HepG2 (cell line): ENCODE results near the gene RBM41. TPM values are rescaled to one million over a fixed set of nuclear protein-coding genes. Genes with fewer than 3 reads are reported as not detected.

ENCODE experiments used
- ARID3A ChIP-seq: IDR thresholded peaks from 2 replicates; pipeline ENCODE4 v1.6.1; 2012; ENCODE audit warnings: low read depth, low read length, improper control_type of control experiment
- ARID5B ChIP-seq: IDR thresholded peaks from 2 replicates; pipeline ENCODE4 v1.4.0; 2020; ENCODE audit warnings: mild to moderate bottlenecking, missing genetic modification reagents
- HMGXB3 ChIP-seq: sonication (generic); formaldehyde crosslinking; IDR thresholded peaks from 2 replicates; pipeline ENCODE4 v1.4.0; 2020; ENCODE audit warnings: missing genetic modification reagents, borderline replicate concordance
- KDM2A ChIP-seq: sonication (generic); formaldehyde crosslinking; IDR thresholded peaks from 2 replicates; pipeline ENCODE4 v1.4.0; 2020; ENCODE audit warnings: low read depth, missing genetic modification reagents, borderline replicate concordance
- KMT2A ChIP-seq: sonication (generic); formaldehyde crosslinking; IDR thresholded peaks from 2 replicates; pipeline ENCODE4 v1.4.0; 2020; ENCODE audit warnings: missing genetic modification reagents
- MLLT10 ChIP-seq: sonication (generic); formaldehyde crosslinking; IDR thresholded peaks from 2 replicates; pipeline ENCODE4 v1.4.0; 2020; ENCODE audit warnings: missing genetic modification reagents
- MYC ChIP-seq: sonication (generic); formaldehyde crosslinking; IDR thresholded peaks from 2 replicates; pipeline ENCODE4 v1.9.0; 2021; ENCODE audit warnings: missing genetic modification reagents, borderline replicate concordance
- RFXANK ChIP-seq: IDR thresholded peaks from 2 replicates; pipeline ENCODE4 v1.6.1; 2016
- SIN3B ChIP-seq: fragments of 150-350 bp; IDR thresholded peaks from 2 replicates; pipeline ENCODE4 v1.6.1; 2014; ENCODE audit warnings: low read length
- SMARCC2 ChIP-seq: fragments of 450-650 bp; IDR thresholded peaks from 2 replicates; pipeline ENCODE4 v1.6.1; 2017; ENCODE audit warnings: antibody characterized with exemption, mild to moderate bottlenecking
- SMARCE1 ChIP-seq: fragments of 450-650 bp; IDR thresholded peaks from 2 replicates; pipeline ENCODE4 v1.6.1; 2017; ENCODE audit warnings: borderline replicate concordance
- SPEN ChIP-seq: sonication (generic); formaldehyde crosslinking; IDR thresholded peaks from 2 replicates; pipeline ENCODE4 v1.5.1; 2020; ENCODE audit warnings: low read depth, mild to moderate bottlenecking, missing genetic modification reagents
- SRSF9 ChIP-seq: fragments of 200-400 bp; formaldehyde crosslinking; IDR thresholded peaks from 2 replicates; pipeline ENCODE4 v1.6.1; 2018; ENCODE audit warnings: borderline replicate concordance, mild to moderate bottlenecking, low read depth, low read length; ENCODE audit not compliant: insufficient read depth, poor library complexity, severe bottlenecking
- TCF7 ChIP-seq: sonication (generic); IDR thresholded peaks from 2 replicates; pipeline ENCODE4 v1.6.1; 2016; ENCODE audit warnings: antibody characterized with exemption, low read depth
- ZNF12 ChIP-seq: sonication (generic); formaldehyde crosslinking; IDR thresholded peaks from 2 replicates; pipeline ENCODE4 v1.5.0; 2020; ENCODE audit warnings: missing genetic modification reagents
- ZNF282 ChIP-seq: fragments of 450-650 bp; IDR thresholded peaks from 2 replicates; pipeline ENCODE4 v1.6.1; 2018; ENCODE audit not compliant: partially characterized antibody
- ZNF451 ChIP-seq: sonication (generic); formaldehyde crosslinking; IDR thresholded peaks from 2 replicates; pipeline ENCODE4 v1.5.0; 2020; ENCODE audit warnings: mild to moderate bottlenecking, missing genetic modification reagents
- ZNF746 ChIP-seq: sonication (generic); formaldehyde crosslinking; IDR thresholded peaks from 2 replicates; pipeline ENCODE4 v1.8.0; 2022; ENCODE audit warnings: mild to moderate bottlenecking, missing genetic modification reagents
- ZZZ3 ChIP-seq: sonication (generic); formaldehyde crosslinking; IDR thresholded peaks from 2 replicates; pipeline ENCODE4 v1.4.0; 2020; ENCODE audit warnings: missing genetic modification reagents, mild to moderate bottlenecking, borderline replicate concordance
- polyA plus RNA-seq, 8 experiments: library from polyadenylated mRNA; depleted of rRNA in 3 of 8; stranded (reverse) in 7 of 8; unstranded in 1 of 8; fragments of >200 nt; fragmentation: Illumina TruSeq in 4 of 8; extraction: Trizol in 4 of 8; gene quantifications; 2 replicates each; pipeline versions ENCODE4 v1.2.1 to v1.2.3, GENCODE V29; 2011 to 2016; ENCODE audit warnings: low read depth in 4 of 8, missing spikeins in 1 of 8, mixed read lengths in 1 of 8; ENCODE audit not compliant: insufficient read depth in 1 of 8
- total RNA-seq, 5 experiments: library from RNA; depleted of rRNA; stranded (reverse); fragments of >200 nt; fragmentation: Illumina TruSeq; extraction: Trizol; gene quantifications; 2 replicates each; pipeline ENCODE4 v1.2.3, GENCODE V29; 2016; ENCODE audit warnings: low read depth in 1 of 5

Gene RBM41
- total and polyA plus RNA-seq, 2 of the 13 experiments (the other 11 are each of a cell fraction or from before 2014, with no cell fraction given): 6.5 to 15.4 TPM

DNA sequence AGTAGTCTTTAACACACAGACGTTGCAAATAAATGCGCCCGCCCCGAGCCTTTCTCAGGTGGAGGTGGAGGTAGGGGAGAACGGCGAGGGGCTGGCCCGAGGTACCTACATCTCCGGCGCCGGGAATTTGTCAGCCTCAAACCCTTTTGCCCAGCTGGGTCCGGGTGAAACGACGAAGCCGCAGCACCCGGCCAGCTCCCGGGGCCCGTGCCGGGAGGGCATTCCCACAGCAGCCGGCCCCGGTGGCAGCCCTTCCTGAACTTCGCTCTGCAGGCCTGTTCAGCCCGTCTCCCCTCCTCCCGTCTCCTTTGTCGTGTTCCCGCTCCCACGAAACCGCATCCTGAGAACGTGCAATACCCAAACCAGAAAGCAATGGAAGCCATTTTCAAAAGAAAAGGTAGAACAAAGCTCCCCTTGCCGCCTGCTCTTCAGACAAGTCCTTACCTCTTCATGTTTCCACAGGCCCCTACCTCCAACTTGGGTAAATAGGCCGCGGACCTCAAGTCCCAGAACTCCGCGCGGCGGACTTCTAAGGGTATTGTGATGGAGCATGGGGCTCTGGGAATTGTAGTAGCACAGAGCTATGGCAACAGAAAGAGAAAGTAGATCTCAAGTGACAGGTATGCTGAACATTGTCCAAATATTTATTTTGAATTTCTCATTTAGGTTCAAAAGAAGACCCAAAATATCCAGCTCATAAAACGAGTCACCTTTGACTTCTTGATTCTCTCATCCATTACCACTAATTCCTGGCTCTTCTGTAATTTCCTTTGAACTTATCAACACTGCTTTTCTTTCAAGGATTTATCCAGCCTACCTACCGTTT, at the start of gene RBM41 (continued):
- TF ChIP-seq ARID5B: 0 out of 2 replicates have a peak, but pooled peaks have one; percentile 6
- no peak for TF ChIP-seq MYC
- no peak for TF ChIP-seq RFXANK (CRISPR knock-in tag)
- no peak for TF ChIP-seq SIN3B
- no peak for TF ChIP-seq ZNF282
- TF ChIP-seq ZNF746 (CRISPR knock-in tag): no peak
- peak; percentile 46; the same call in 1 of the 2 replicates for TF ChIP-seq SPEN (CRISPR knock-in tag)
- peak; percentile 41 for TF ChIP-seq TCF7
- no peak for TF ChIP-seq SMARCC2
- TF ChIP-seq KDM2A (CRISPR knock-in tag): peak; percentile 52; the same call in 1 of the 2 replicates
- no peak for TF ChIP-seq SRSF9
- no peak for TF ChIP-seq ARID3A
- no peak for TF ChIP-seq ZNF451 (CRISPR knock-in tag)
- TF ChIP-seq ZZZ3 (CRISPR knock-in tag): 0 out of 2 replicates have a peak, but pooled peaks have one; percentile 28
- 0 out of 2 replicates have a peak, but pooled peaks have one; percentile 26 for TF ChIP-seq HMGXB3 (CRISPR knock-in tag)
- TF ChIP-seq ZNF12 (CRISPR knock-in tag): no peak
- 0 out of 2 replicates have a peak, but pooled peaks have one; percentile 21 for TF ChIP-seq KMT2A
- TF ChIP-seq MLLT10 (CRISPR knock-in tag): no peak
- TF ChIP-seq SMARCE1: no peak
